Measurements from ENCODE around the gene AMD1.
"Not testable (repeated sequence)": the region's sequence is repeated elsewhere in the genome, so short reads cannot be mapped to it uniquely, and the experiment has no call there.

Gene AMD1

DNA sequence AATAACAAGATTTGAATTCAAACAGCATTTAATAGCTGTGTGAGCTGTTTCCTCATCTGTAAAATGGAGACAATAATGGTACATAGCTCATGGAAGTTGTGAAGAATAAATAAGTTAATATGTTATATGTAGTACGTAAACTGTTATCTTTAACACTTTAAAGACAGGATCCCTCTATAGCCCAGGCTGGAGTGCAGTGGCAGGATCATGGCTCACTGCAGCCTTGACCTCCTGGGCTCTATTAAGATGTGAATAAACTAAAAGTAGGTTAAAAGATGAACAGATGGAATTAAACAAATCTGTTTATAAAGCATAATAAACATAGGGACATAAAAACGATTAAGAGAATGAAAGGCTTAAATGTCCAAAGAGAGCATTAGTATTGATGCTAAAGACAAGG is 3.0 kb downstream of the AMD1 start:
- no peak for DNase-seq (ENCODE audit: low read depth in 2 of 2)

DNA sequence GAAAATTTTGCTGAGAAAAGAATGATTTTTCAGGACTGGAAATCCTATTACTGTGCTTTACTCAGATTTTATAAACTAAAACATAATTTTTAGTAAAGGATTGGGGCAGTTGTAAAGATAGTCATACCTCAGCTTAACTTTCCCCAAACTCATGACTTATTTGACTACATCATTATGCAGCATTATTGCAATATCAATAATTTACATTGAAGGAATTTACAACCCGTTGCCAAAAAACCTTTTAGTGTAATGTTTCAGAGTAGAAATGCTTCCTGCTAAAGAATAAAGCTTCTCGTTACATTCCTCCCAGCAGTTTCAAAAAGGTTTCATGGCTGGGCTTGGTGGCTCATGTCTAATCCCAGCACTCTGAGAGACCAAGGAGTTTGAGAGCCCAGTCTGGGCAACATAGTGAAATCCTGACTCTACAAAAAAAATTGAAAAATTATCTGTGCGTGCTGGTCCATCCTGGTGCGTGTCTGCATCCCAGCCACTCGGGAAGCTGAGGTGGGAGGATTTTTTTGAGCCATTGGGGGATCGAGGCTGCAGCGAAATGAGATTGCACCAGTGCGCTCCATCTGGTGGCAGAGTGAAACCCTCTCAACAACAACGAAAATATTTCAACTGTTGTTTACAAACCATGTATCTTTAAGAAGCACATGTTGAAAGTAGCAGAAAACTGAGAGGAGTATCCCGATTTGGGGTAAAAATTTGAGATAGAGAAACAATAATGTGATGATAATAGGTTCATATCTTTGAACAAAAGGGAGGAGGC is 4.4 kb downstream of the AMD1 start:
- no peak for DNase-seq (ENCODE audit: low read depth in 2 of 2)

DNA sequence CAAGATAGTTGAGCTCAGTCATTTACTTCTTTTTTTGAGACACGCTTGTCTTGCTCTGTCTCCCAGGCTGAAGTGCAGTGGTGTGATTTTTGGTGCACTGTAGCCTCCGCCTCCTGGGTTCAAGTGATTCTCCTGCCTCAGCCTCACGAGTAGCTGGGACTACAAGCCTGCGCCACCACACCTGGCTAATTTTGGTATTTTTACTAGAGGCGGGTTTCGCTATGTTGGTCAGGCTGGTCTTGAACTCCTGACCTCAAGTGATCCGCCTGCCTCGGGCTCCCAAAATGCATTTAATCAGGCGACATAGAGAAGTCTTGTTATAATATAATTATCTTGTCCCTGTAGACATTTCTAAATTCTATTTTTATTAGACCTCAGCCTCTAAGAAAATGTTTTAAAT is 6.1 kb downstream of the AMD1 start:
- DNase-seq (ENCODE audit: low read depth in 2 of 2): no peak

DNA sequence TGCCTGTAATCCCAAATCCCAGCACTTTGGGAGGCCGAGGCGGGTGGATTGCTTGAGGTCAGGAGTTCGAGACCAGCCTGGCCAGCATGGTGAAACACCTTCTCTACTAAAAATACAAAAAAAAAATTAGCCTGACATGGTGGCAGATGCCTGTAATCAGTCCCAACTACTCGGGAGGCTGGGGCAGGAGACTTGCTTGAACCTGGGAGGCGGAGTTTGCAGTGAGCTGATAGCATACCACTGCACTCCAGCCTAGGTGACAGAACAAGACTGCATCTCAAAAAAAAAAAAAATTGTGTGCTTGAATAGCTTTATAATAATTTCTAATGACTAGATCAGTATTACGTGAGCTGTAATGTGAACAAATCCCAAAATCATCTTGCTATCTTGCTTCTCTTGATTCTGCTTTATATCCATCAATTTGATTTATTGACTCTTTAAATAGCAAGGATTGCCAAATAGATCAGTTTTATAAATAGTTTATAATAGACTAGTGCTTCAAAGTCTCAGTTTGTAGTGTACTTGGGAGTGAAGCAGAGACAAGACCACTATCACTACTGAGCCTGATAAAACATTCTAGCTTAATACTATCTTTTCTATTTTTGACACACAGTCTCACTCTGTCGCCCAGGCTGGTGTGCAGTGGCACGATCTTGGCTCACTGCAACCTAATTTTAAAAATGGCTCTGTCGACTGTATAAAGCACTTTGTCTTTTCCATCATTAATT is 7.1 kb downstream of the AMD1 start:
- no peak for DNase-seq (ENCODE audit: low read depth in 2 of 2)

DNA sequence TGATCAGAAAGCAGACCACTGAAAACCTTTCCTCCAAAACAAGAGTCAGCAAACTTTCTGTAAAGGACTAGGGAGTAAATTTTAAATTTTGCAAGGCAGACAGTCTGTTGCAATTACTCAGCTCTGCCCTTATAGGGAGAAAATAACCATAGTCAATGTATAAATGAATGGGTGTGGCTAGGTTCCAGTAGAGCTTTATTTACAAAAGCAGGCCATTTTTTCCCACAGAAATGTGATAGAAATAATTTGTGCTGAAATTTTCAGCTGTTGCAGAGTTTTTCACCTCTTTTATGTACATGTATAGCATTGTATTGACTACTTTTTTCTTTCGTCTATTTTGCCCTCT is 7.7 kb downstream of the AMD1 start:
- DNase-seq (ENCODE audit: low read depth in 2 of 2): no peak

DNA sequence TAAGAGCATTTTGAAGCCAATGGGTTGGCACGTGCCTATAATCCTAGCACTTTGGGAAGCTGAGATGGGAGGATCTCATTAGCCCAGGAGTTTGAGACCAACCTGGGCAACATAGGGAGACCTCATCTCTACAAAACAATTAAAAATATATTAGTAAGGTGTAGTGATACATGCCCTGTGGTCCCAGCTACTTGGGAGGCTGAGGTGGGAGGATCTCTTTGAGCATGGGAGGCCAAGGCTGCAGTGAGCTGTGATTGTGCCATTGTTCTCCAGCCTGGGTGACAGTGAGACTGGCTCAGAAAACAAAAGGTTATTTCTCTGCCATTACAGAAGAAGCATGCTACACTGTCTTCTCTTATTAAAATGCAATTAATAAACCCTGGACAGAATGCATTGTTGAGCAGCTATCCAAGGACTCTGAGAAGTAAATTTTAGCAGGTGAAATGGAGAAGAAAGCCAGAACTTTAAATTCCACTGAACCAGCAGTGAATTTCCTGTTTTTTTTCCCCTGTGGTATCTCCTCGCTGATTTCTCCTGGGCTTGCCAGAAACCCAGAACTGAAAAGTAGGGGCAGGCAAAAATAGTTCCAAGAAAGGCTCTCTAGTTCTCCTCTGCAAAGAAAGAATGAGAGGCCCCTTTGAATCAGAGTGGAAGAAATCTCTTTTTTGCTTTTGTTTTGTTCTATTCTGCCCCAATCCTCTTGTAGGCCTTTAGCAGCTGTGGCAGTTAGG is 8.4 kb downstream of the AMD1 start:
- no peak for DNase-seq (ENCODE audit: low read depth in 2 of 2)

DNA sequence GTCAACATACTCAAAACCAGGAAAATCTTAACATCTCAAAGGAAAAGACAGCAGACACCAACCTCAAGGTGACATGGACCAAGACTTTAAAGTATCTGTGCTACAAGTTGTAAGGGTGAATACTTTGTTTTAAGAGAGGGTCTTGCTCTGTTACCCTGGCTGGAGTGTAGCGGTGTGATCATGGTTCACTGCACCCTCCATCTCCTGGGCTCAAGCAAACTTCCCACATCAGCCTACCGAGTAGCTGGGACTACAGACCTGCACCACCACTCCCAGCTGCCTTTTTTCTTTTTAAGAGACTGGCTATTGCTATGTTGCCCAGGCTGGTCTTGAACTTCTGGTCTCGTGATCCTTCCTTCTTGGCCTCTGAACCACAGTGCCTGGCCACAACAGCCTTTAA is 9.7 kb downstream of the AMD1 start:
- DNase-seq (ENCODE audit: low read depth in 2 of 2): no peak

DNA sequence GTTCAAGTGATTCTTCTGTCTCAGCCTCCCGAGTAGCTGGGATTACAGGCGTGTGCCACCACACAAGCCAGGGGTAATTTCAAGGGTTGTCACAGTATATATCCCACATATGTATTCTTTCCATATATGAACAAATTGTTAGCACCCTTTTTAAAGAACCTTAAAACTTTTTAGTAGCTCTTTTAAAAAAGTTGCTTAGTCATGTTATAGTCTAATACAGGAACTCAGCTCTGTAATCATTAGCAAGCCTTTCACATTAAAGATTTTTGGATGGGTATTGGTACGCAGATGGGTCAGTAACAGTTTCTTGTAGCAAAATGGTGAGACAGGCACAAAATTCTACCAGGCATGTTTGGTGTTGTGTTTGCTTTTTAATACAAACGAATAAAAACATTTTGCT is 10.9 kb downstream of the AMD1 start:
- no peak for DNase-seq (ENCODE audit: low read depth in 2 of 2)

DNA sequence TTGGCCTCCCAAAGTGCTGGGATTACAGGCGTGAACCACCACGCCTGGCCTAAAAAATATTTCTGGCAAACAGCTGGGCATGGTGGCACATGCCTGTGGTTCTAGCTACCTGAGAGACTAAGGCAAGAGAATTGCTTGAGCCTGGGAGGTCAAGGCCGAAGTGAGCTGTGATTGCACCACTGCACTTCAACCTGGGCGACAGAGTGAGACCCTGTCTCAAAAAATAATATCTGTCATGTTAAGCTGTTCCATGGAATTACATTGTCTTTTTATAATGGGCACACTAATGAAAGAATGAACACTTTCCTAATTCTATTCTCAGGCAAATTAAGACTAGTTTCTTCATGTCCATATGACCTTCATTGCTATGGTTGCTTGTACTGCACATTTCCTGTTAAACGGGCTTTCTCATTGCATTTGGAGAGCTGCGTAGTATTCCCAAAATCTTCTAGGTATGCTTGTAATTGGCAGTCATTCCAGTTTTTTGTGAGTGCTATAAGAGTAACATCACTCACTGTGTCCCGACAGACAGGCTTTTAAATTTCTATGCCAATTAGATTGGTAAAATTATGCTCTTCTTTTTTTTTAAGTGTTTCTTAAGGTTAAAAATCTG is 12.1 kb downstream of the AMD1 start:
- DNase-seq (ENCODE audit: low read depth in 2 of 2): no peak

DNA sequence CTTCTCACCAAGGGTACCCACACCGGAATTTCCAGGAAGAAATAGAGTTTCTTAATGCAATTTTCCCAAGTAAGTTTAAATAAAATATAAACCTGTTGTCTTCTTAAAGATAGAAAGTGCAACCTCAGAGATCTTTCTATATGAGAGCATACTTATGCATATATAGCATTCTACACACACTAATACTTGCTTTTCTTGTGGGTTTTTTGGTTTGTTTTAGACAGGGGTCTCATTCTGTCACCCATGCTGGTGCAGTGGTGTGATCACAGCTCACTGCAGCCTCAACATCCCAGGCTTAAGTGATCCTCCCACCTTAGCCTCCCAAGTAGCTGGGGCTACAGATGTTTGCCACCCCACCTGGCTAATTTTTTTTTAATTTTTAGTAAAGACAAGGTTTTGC is 15.7 kb downstream of the AMD1 start:
- DNase-seq (ENCODE audit: low read depth in 2 of 2): no peak

DNA sequence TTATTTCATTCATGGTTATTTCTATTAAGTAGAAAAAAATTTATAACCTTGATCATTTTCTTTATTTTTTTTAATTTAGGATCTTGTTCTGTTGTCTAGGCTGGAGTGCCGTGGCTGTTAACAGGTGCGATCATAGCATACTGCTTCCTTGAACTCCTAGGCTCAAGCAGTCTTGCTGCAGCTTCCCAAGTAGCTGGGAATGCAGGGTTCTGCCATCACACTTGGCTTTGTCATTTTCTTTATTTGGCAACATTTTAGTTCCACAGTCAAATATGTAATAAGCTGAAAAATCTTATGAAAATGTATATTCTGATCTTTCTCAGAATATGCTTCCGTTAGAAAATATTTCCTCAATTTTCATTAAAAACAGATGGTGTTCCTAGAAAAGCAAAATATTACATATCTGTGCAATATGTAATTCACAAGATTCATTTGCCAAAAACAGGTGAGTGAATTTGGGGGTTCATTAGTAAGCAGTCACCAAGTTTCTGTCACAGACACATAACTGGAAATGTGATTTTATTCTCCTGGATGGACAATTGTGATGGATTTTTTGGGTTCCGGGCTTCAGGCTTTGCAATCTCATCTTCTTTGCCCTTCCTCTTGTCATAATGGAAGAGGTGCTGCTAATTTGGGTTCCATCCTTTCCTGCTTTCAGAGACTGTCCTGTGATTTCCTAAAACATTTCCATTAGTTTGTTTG is 21.5 kb downstream of the AMD1 start:
- no peak for DNase-seq (ENCODE audit: low read depth in 2 of 2)

DNA sequence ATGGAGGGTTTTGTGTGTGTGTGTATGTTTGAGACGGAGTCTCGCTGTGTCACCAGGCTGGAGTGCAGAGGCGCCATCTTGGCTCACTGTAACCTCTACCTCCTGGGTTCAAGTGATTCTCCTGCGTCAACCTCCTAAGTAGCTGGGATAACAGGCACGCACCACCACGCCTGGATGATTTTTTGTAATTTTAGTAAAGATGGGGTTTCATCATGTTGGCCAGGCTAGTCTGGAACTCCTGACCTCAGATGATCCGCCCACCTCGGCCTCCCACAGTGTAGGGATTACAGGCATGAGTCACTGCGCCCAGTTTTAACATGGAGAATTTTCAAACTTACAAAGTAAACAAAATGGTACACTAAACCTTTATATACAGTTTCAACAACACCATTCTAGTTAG is 22.8 kb downstream of the AMD1 start:
- no peak for DNase-seq (ENCODE audit: low read depth in 2 of 2)

DNA sequence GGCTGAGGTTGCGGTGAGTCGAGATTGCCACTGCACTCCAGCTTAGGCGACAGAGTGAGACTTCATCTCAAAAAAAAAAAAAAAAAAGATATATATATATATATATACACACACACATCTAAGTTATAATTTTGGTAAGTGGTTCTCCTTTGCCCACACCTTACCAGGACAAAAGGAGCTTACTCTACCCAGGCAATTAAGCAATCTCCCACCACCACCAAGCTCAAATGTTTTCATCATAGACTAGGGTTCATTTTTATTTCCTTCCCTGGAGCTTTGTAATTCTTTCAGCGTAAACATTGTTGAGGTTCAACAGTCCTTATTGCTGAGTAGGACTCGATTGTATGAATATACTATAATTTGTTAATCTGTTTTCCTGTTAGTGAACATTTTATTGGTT is 23.5 kb downstream of the AMD1 start:
- DNase-seq (ENCODE audit: low read depth in 2 of 2): no peak

DNA sequence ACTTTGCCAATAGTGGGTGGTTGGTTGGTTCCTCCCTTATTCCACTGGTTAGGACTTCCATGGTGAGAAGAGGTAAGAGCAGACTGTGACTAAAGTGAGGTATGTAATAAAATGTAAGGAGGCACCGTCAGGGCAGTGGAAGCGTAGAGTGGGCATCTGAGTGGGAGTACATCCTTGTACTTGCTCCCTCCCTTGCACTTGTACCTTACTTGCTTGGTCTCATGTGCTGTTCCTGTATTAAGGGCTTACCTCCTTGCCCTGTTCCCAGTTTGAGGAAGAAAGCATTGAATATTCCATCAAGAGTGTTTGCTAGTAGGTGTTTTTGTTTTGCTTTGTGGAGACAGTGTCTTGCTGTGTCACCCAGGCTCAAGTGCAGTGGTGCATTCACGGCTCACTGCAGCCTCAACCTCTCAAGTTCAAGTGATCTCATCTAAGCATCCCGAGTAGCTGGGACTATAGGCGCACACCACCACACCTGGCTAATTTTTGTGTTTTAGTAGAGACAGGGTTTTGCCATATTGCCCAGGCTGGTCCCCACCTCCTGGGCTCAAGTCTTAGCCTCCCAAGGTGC is 25.5 kb downstream of the AMD1 start:
- DNase-seq (ENCODE audit: low read depth in 2 of 2): no peak

DNA sequence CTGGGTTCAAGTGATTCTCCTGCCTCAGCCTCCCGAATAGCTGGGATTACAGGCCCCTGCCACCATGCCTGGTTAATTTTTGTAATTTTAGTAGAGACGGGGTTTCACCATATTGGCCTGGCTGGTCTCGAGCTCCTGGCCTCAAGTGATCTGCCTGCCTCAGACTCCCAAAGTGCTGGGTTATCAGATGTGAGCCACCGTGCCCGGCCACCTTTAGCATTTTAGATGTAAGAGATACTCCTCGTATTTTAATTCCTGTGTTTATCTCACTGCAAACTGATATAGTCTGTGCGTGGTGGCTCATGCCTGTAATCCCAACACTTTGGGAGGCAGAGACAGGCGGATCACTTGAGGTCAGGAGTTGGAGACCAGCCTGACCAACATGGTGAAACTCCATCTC is 27.0 kb downstream of the AMD1 start:
- not testable (repeated sequence) for DNase-seq (ENCODE audit: low read depth in 2 of 2)

DNA sequence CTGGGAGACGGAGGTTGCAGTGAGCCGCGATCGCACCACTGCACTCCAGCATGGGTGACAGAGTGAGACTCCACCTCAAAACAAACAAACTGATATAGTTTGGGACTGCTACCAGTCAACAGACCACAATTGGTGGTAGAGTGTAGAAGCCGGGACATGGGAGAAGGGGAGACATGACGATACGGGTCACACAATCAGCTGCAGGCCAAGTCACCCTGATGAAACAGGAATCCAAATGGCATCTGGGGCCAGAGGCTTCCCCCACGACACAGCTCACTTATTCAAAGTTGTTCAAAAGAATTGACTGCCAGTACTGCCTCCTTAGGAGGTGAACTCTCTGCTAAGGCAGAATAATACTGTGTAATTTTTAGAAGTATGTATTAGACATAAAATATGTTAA is 27.5 kb downstream of the AMD1 start:
- no peak for DNase-seq (ENCODE audit: low read depth in 2 of 2)

DNA sequence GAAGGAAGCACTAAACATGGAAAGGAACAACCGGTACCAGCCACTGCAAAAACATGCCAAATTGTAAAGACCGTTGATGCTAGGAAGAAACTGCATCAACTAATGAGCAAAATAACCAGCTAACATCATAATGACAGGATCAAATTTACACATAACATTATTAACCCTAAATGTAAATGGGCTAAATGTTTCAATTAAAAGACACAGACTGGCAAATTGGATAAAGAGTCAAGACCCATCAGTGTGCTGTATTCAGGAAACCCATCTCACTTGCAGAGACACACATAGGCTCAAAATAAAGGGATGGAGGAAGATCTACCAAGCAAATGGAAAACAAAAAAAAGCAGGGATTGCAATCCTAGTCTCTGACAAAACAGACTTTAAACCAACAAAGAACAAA is 31.7 kb downstream of the AMD1 start:
- DNase-seq (ENCODE audit: low read depth in 2 of 2): not testable (repeated sequence)

DNA sequence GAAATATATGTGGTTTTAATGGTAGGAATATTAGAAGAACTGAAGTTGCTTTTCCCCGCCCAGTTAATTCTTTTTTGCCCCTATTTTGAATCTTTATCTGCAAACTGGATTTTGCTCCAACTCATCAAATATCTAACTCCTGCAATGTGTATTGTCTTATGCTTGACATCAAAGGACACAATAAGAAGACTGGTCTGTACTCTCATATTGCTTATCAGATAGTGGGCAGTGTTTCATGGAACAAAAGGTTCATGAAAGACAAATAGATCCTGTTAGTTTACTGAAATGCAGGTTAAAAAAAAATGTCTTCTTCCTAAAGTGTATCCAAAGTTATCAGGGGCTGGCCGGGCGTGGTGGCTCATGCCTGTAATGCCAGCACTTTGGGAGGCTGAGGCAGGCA is 56.2 kb downstream of the AMD1 start:
- no peak for DNase-seq (ENCODE audit: low read depth in 2 of 2)

DNA sequence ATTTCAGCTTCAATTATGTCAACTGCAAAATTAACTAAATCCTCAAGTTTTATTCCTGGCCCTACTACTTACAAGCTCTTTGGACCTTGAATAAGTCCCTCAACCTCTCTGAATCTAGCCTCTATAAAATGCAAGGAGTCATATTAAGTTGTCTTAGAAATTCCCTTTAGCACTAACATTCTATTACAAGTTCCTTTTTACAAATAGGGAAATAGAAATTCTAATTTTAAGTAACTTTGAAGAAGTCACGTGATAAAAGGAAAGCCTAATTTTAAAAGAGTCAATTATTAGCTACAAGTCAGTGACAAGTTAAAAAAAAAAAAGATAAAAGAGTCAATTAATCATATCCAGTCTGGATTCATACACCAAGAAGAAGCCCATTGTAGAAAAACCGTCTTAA is 59.3 kb downstream of the AMD1 start:
- no peak for DNase-seq (ENCODE audit: low read depth in 2 of 2)

DNA sequence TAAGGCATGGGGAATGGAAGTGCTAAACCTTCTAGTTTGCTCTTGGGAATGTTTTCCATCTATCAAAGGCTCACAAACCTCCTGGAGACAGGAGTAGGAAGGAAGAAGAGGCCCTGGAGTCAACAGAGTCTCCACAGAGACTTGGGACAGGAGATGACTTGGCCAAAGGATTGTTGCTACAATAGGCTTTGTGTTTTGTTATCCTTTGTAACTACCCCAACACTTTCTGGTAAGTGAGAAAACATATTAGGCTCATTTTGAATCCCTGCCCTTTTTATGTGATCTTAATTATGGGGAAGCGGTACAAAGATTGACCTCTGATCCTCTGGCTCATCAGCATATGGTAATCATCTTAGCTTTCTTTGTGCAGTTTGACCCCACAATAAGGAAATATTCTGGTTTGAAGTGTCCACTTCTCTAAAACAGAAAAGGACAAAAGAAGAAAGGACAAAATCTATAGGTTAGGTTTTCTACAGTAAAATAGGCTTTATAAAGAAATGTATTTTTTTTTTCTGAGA is 59.9 kb downstream of the AMD1 start:
- no peak for DNase-seq (ENCODE audit: low read depth in 2 of 2)

DNA sequence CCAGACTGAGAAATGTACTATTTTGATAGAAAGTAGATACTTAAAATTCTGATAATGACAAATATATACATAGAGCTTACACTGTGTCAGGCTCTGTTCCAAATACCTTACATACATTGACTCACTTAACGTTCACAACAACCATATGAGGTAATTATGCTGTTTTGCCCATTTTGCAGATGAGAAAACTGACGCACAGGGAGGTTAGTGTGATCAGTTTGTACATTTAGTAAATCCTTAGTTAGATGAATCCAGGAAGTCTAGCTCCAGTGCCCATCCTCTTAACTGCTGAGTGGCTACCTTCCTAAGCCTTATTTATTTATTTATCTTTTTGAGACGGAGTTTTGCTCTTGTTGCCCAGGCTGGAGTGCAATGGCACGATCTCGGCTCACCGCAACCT is 60.6 kb downstream of the AMD1 start:
- no peak for DNase-seq (ENCODE audit: low read depth in 2 of 2)
